Suprapubic skin (tissue), 4 donors: ENCODE data around the gene BCAN. TPM values are rescaled to one million over a fixed set of nuclear protein-coding genes. Genes with fewer than 3 reads are reported as not detected.
A peak's percentile ranks its signal among the peaks of the same experiment; 100 is the strongest.

ENCODE experiments used
- DNase-seq, 2 donors: peaks; one replicate each; pipeline ENCODE4 v3.0.0-alpha.2; 2019; ENCODE audit warnings: low spot score in 2 of 2
- H3K27ac ChIP-seq: fragments of 200-600 bp; sonication (generic); one replicate; pipeline ENCODE4 v1.5.1; 2019
- H3K27me3 ChIP-seq: fragments of 200-600 bp; sonication (generic); one replicate; pipeline ENCODE4 v1.5.1; 2019
- H3K36me3 ChIP-seq: fragments of 200-600 bp; sonication (generic); one replicate; pipeline ENCODE4 v1.5.1; 2019
- H3K4me1 ChIP-seq: fragments of 200-600 bp; sonication (generic); one replicate; pipeline ENCODE4 v1.5.1; 2019
- H3K4me3 ChIP-seq: fragments of 200-600 bp; sonication (generic); one replicate; pipeline ENCODE4 v1.5.1; 2019; ENCODE audit warnings: mild to moderate bottlenecking
- H3K9me3 ChIP-seq: fragments of 200-600 bp; sonication (generic); one replicate; pipeline ENCODE4 v1.5.1; 2019
- EP300 ChIP-seq: sonication (generic); formaldehyde crosslinking; IDR thresholded peaks from one replicate; pipeline ENCODE4 v1.6.1; 2017; ENCODE audit warnings: antibody characterized with exemption
- POLR2A ChIP-seq, 2 donors: fragments of 450-650 bp; IDR thresholded peaks; one replicate each; pipeline ENCODE4 v1.6.1; 2017; ENCODE audit warnings: antibody characterized with exemption in 2 of 2, mild to moderate bottlenecking in 2 of 2, moderate library complexity in 2 of 2
- POLR2AphosphoS5 ChIP-seq, 3 donors: sonication (generic); formaldehyde crosslinking; IDR thresholded peaks; one replicate each; pipeline ENCODE4 v1.6.1; 2017; ENCODE audit warnings: antibody characterized with exemption in 3 of 3
- WGBS: methylation state at CpG from one replicate; pipeline ENCODE4 v1.1.5; 2018; 5-methylcytosine and 5-hydroxymethylcytosine counted together
- total RNA-seq, 4 donors: library from RNA; depleted of rRNA; stranded (reverse); fragments of >200 nt; gene quantifications; one replicate each; pipeline ENCODE4 v1.1.0, GENCODE V29; 2016
- TF ChIP-seq, protein P1 (sequence below), 2 donors: fragments of 200-600 bp in 1 of 2; fragments of 450-650 bp in 1 of 2; sonication (generic) in 1 of 2; IDR thresholded peaks; one replicate each; pipeline ENCODE4 v1.5.1; 2016 to 2019; ENCODE audit warnings: antibody characterized with exemption in 2 of 2, mild to moderate bottlenecking in 1 of 2, moderate library complexity in 1 of 2

BCAN gene
- total RNA-seq, 4 donors from 2014 or later: 17.8 to 41.2 (median 29.4) TPM

- no peaks in the 10 kb centered on the region for H3K36me3 ChIP-seq
- DNase-seq: peak in 1 of 2 donors; percentile 76
- no peaks in the 10 kb centered on the region for H3K9me3 ChIP-seq
- no peak for TF ChIP-seq POLR2A (IDR thresholded peaks at IDR 0.05)
- TF ChIP-seq EP300: no peak
- TF ChIP-seq, protein P1, sequence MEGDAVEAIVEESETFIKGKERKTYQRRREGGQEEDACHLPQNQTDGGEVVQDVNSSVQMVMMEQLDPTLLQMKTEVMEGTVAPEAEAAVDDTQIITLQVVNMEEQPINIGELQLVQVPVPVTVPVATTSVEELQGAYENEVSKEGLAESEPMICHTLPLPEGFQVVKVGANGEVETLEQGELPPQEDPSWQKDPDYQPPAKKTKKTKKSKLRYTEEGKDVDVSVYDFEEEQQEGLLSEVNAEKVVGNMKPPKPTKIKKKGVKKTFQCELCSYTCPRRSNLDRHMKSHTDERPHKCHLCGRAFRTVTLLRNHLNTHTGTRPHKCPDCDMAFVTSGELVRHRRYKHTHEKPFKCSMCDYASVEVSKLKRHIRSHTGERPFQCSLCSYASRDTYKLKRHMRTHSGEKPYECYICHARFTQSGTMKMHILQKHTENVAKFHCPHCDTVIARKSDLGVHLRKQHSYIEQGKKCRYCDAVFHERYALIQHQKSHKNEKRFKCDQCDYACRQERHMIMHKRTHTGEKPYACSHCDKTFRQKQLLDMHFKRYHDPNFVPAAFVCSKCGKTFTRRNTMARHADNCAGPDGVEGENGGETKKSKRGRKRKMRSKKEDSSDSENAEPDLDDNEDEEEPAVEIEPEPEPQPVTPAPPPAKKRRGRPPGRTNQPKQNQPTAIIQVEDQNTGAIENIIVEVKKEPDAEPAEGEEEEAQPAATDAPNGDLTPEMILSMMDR (IDR thresholded peaks at IDR 0.05): no peak
- no peak for TF ChIP-seq POLR2AphosphoS5 (IDR thresholded peaks at IDR 0.05)
- peak within 1 kb of the TSS; percentile 55 for H3K4me3 ChIP-seq
- WGBS: 8% methylated on average over 14 of the region's 42 CpGs
- H3K27me3 ChIP-seq: peaks cover 3% of the 10 kb centered on the region
- peak within 1 kb of the TSS; percentile 80 for H3K27ac ChIP-seq
- peaks cover 75% of the 10 kb centered on the region for H3K4me1 ChIP-seq
Measured at GRCh38 chr1:156705321-156705917, 63.5 kb downstream of the BCAN start, which contains the start of gene CRABP2. Gene CRABP2 (minus strand): TSS chr1:156705583. CDS start chr1:156705446, 137 bp downstream.

- Histone ChIP-seq H3K27me3 (peaks cover 3% of the 10 kb centered on the region), H3K36me3 (no peaks in the 10 kb centered on the region), H3K27ac (peak overlapping the region; percentile 80), H3K4me1 (peaks cover 82% of the 10 kb centered on the region), H3K9me3 (no peaks in the 10 kb centered on the region), H3K4me3 (peak overlapping the region; percentile 55)
- WGBS: under 1% methylated on average over 27 of the region's 45 CpGs
- peak; percentile 85 to 89 for DNase-seq
- TF ChIP-seq, protein P1 (IDR thresholded peaks at IDR 0.05): peak; percentile 78 to 83
- TF ChIP-seq POLR2AphosphoS5 (IDR thresholded peaks at IDR 0.05) (no peak), EP300 (no peak)
Measured at GRCh38 chr1:156705918-156706656, 64.2 kb downstream of the BCAN start.

DNA sequence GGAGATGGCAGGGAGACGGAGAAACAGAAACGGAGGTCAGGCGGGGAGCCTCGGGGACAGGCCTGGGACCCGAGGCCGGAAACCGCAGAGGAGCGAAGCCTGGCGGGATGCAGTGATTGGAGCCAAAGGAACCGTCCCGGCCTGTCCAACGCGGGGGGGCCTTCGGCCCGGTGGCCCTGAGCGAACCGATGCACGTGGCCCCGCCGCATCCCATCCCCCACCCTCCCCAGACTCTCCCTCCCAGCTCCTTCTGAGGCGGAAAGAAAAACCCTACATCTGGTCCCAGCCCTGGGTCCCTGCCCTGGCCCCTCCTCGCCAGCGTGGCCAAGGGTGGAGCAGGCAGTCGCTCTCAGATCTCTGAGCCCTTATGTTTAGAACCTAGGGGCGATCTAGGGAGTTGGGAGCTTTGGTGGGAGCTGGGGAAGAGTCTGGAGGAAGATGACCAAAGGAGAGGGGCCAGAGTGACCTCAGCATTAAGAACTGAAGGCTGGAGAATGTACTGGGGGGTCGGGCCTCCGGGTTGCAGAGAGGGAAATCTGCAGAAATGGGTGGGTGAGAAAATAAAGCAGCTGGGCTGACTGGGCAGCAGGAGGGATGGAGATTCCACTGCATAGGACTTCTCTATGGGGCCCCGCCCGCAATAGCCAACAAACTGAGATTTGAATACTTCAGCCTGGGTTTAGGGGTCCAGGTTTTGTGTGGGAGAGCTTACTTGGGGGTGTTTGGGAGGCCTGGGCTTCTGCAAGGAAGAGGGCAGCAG lies 64.9 kb downstream of the BCAN start:
- Histone ChIP-seq H3K9me3 (no peaks in the 10 kb centered on the region), H3K4me3 (peak overlapping the region; percentile 55), H3K27ac (peak overlapping the region; percentile 80), H3K4me1 (peaks cover 90% of the 10 kb centered on the region), H3K36me3 (no peaks in the 10 kb centered on the region), H3K27me3 (peaks cover 3% of the 10 kb centered on the region)
- TF ChIP-seq EP300 (no peak), POLR2AphosphoS5 (IDR thresholded peaks at IDR 0.05) (no peak), POLR2A (IDR thresholded peaks at IDR 0.05) (no peak)
- TF ChIP-seq, protein P1 (IDR thresholded peaks at IDR 0.05): no peak
- peak; percentile 84 to 86 for DNase-seq
- WGBS: 17% methylated on average over 13 of the region's 29 CpGs

GRCh38 chr1:156707417-156708217 lies 65.7 kb downstream of the BCAN start:
- H3K36me3 ChIP-seq: no peaks in the 10 kb centered on the region
- TF ChIP-seq POLR2A (IDR thresholded peaks at IDR 0.05): no peak
- TF ChIP-seq POLR2AphosphoS5 (IDR thresholded peaks at IDR 0.05): no peak
- TF ChIP-seq, protein P1 (IDR thresholded peaks at IDR 0.05): no peak
- TF ChIP-seq EP300: no peak
- 51% methylated on average over 8 of the region's 8 CpGs for WGBS
- H3K27ac ChIP-seq: peak overlapping the region; percentile 80
- H3K9me3 ChIP-seq: no peaks in the 10 kb centered on the region
- H3K4me3 ChIP-seq: no peak overlapping the region
- DNase-seq: peak in 1 of 2 donors; percentile 65
- peaks cover 3% of the 10 kb centered on the region for H3K27me3 ChIP-seq
- H3K4me1 ChIP-seq: peaks cover 96% of the 10 kb centered on the region
